ENCODE data around the gene RFX2. TPM values are rescaled to one million over a fixed set of nuclear protein-coding genes. Genes with fewer than 3 reads are reported as not detected.
A peak's percentile ranks its signal among the peaks of the same experiment; 100 is the strongest.

The RFX2 gene
- total RNA-seq, 1 donor from 2014 or later = 8.3 TPM

DNA sequence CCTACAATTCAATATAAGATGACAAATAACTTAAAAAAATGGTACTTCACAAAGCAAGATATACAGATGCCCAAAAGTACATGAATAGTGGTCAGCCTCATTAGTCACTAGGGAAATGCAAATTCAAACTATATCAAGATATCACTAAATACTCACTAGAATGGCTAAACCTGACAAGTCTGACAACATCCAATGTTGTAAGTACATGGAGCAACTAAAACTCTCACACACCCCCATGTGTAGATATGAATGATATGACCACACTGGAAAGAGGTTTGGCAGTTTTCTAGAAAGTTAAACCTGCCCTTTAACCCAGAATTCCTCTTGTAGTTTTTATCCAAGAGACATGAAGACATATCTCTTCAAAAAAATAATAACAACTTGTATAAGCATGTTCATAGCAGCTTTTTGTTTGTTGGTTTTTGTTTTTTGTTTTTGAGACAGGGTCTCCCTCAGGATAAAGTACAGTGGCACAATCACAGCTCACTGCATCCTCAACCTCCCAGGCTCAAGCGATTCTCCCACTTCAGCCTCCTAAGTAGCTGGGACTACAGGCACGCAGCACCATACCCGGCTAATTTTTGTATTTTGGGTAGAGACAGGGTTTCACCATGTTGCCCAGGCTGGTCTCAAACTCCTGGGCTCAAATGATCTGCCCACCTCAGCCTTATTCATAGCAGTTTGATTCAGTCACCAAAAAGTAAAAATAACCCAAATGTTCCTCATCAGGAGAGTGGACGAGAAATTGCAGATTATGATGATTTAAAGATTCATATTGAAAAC is 55.1 kb downstream of the RFX2 start:
- intact Hi-C loops (cut with DNase I) = loop anchor here (5.0 kb wide), 1 partner anchor 57 kb away; the partner anchor contains the start of gene RFX2
- ATAC-seq (ENCODE audit: poor library complexity) = no peak

DNA sequence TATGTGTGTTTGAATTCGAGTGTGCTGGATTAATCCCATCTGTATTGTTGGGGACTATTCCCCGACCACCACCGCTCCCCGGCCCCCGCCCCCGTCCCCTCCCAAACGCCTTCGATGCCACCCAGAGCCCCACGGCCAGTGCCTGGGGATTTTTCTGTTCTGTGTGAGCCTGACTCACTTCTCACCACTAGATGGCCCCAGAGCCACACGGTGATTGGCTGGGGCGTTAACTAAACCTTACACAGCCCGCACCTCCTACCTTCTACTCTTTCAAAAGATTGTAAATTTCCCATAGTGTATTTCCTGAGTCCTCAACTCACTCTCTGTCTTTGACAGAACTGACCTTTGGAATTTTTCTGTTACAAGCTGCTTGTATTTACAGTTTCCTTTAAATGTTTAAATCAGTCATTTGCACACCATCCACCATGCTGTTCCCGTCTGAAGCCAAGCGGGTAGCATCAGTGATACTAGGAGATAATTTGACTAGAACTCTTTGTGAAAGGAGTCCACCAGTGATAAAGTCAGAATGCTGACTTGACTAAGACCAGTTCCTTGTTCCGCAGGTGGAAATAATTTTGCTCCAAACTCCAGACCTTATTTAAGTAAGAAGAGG is 61.4 kb downstream of the RFX2 start:
- intact Hi-C loops (cut with DNase I) = loop anchor here (2.0 to 10.0 kb wide), 2 partner anchors 76 to 236 kb away; no protein-coding TSS in a partner anchor
- DNase-seq = peak; percentile 86
- peak; percentile 98 for ATAC-seq (ENCODE audit: poor library complexity)

More for the DNA sequence above, 55.1 kb downstream of the RFX2 start:
- DNase-seq = no peak

DNA sequence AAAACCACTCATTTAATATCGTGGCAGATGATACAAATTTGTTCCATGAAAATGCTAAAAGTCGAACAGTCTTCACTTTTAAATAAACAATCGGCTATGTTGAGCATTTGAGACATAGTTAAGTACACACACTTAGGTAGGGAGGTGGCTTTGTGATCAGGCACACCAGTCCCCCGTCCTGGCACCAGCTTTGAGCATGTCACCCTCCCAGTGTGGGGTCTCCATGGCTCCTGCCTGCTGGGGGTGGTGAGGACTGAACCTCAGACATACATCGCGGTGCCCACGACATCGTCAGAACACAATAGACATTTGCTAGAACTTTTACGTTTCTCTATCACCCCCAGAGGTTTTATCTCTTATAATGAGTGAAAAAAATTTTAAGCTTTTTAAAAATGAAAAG is 62.0 kb downstream of the RFX2 start:
- DNase-seq (no peak), ATAC-seq (ENCODE audit: poor library complexity) (no peak)
- intact Hi-C loops (cut with DNase I) = loop anchor here (2.0 to 10.0 kb wide), 2 partner anchors 76 to 236 kb away; no protein-coding TSS in a partner anchor

DNA sequence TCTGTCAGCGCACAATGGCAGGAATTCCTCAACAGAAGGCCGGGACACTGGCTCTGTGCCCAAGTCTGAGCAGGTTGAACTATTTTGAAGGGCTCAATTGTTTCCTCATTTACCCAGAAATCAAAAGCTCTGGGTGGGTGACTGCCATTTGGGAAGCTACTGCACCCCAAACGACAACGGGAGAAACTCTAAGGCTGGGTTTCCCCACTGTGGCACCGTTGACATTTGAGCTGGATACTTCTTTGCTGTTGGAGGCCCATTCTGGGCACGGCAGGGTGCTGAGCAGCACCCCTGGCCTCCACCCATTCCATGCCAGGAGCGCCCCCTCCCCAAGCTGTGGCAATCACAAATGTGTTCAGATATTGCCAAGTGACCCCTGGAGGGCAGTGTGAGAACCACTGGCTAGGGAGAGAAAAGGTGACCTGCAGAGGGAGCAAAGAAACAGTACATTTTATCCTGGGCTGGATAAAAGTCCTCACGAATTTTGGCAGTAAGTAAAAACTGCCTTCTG is 62.5 kb downstream of the RFX2 start:
- intact Hi-C loops (cut with DNase I) = loop anchor here (2.0 to 10.0 kb wide), 2 partner anchors 77 to 237 kb away; no protein-coding TSS in a partner anchor
- ATAC-seq (ENCODE audit: poor library complexity) (peak; percentile 67), DNase-seq (no peak)

- ATAC-seq (ENCODE audit: poor library complexity) = no peak
- intact Hi-C loops (cut with DNase I) = loop anchor here (10.0 kb wide), 1 partner anchor 238 kb away; no protein-coding TSS in a partner anchor
- no peak for DNase-seq
These were observed 63.0 kb downstream of the RFX2 start for GRCh38 chr19:6047256-6047655.

GRCh38 chr19:6045108-6045507 is 65.2 kb downstream of the RFX2 start:
- no peak for DNase-seq
- intact Hi-C loops (cut with DNase I) = loop anchor here (10.0 kb wide), 1 partner anchor 240 kb away; no protein-coding TSS in a partner anchor
- no peak for ATAC-seq (ENCODE audit: poor library complexity)

- ATAC-seq (ENCODE audit: poor library complexity) (no peak), DNase-seq (no peak)
- intact Hi-C loops (cut with DNase I) = loop anchor here (10.0 kb wide), 1 partner anchor 241 kb away; no protein-coding TSS in a partner anchor
These were observed 66.1 kb downstream of the RFX2 start for GRCh38 chr19:6044056-6044805.

DNA sequence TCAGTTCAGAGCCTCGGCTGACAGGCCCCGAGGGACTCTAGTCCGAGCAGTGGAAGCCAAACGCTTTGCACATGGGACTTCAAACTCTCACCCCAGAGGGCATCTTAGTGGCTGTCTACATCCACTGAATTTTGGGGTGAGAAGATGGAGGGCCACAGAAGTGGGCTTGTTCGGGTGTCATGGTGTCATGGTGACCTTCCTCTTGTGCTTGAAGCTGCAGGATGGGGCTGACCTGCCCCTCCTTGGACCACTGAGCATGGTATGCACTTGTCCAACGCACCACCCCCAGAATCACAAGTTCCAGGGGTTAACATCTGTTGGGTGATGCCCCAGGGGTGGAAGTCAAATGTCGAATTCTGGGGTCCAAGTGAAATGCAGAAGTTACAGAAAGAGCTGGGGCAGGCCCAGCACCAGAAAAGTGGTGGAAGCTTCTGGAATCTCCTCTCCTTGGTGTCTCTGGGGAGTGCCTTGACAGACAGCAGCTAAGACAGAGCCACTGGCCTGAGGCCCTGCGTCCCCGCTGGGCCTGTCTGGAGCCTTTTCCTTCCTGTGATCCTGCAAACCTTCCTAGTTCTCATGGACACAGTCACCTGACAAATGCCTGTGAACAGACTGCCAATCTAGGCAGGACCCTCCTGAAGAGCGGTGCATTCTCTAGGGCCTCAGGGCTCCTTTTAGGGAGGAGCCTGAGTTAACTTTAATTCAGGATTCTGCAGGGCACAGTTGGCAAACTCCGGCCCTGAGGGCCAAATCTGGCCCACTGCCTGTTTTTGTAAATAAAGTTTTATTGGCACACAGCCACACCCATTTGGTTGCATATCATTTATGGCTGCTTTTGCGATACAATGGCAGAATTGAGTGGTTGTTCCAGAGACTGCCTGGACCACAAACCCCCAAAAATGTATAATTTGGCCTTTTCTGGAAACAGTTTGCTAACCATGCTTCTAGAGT is 67.2 kb downstream of the RFX2 start:
- intact Hi-C loops (cut with DNase I) = loop anchor here (10.0 kb wide), 1 partner anchor 242 kb away; no protein-coding TSS in a partner anchor
- no peak for DNase-seq
- no peak for ATAC-seq (ENCODE audit: poor library complexity)

GRCh38 chr19:6041991-6042481 is 68.3 kb downstream of the RFX2 start:
- DNase-seq (no peak), ATAC-seq (ENCODE audit: poor library complexity) (no peak)
- intact Hi-C loops (cut with DNase I) = loop anchor here (10.0 kb wide), 1 partner anchor 243 kb away; no protein-coding TSS in a partner anchor

GRCh38 chr19:6041071-6041470 is 69.2 kb downstream of the RFX2 start:
- DNase-seq (no peak), ATAC-seq (ENCODE audit: poor library complexity) (no peak)
- intact Hi-C loops (cut with DNase I) = loop anchor here (10.0 kb wide), 1 partner anchor 244 kb away; no protein-coding TSS in a partner anchor

- DNase-seq (no peak), ATAC-seq (ENCODE audit: poor library complexity) (no peak)
- intact Hi-C loops (cut with DNase I) = loop anchor here (10.0 kb wide), 1 partner anchor 245 kb away; no protein-coding TSS in a partner anchor
These were observed 70.6 kb downstream of the RFX2 start for GRCh38 chr19:6039566-6040225.

- no peak for DNase-seq
- intact Hi-C loops (cut with DNase I) = no loop called here
- ATAC-seq (ENCODE audit: poor library complexity) = no peak
These were observed 71.5 kb downstream of the RFX2 start for GRCh38 chr19:6038634-6039405.

GRCh38 chr19:6035026-6035425 is 75.3 kb downstream of the RFX2 start:
- ATAC-seq (ENCODE audit: poor library complexity) (no peak), DNase-seq (no peak)

GRCh38 chr19:6034512-6034911 is 75.8 kb downstream of the RFX2 start:
- DNase-seq (no peak), ATAC-seq (ENCODE audit: poor library complexity) (no peak)
- intact Hi-C loops (cut with DNase I) = no loop called here

More at GRCh38 chr19:6035026-6035425, 75.3 kb downstream of the RFX2 start:
- intact Hi-C loops (cut with DNase I) = no loop called here

- ATAC-seq (ENCODE audit: poor library complexity) (no peak), DNase-seq (no peak)
- intact Hi-C loops (cut with DNase I) = no loop called here
These were observed 76.5 kb downstream of the RFX2 start for GRCh38 chr19:6033744-6034264.

DNA sequence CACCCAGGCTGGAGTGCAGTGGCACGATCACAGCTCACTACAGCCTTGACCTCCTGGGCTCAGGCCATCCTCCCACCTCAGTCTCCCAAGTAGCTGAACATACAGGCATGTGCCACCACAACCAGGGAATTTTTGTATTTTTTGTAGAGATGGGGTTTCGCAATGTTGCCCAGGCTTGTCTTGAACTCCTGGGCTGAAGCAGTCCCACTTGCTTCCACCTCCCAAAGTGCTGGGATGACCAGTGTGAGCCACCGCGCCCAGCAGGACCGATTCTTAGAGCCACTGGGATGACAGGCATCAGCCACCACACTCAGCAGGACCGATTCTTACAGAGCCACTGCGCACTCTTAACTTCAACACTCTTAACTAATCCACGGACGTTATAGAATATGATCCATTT is 77.5 kb downstream of the RFX2 start:
- ATAC-seq (ENCODE audit: poor library complexity) = no peak
- DNase-seq = no peak
- intact Hi-C loops (cut with DNase I) = no loop called here

All from Right ventricle myocardium superior (tissue), 1 donor.